Activated CD8-positive, alpha-beta memory T cell treated with anti-CD3 and anti-CD28 coated beads, Interleukin-2, amount 50 U/mL, for 4 hours (primary cell): Measurements from ENCODE around the gene NDRG3.
A peak's percentile ranks its signal among the peaks of the same experiment; 100 is the strongest.
"Not testable (repeated sequence)": the region's sequence is repeated elsewhere in the genome, so short reads cannot be mapped to it uniquely, and the experiment has no call there.

Experiments
- DNase-seq: peaks from one replicate; pipeline ENCODE4 v3.0.0-alpha.2; 2020

The NDRG3 gene

GRCh38 chr20:36686944-36687343 is 58.9 kb downstream of the NDRG3 start:
- DNase-seq: no peak

- DNase-seq: no peak
These were observed 59.4 kb downstream of the NDRG3 start for GRCh38 chr20:36686504-36686903.

- no peak for DNase-seq
These were observed 61.1 kb downstream of the NDRG3 start for GRCh38 chr20:36684747-36685146.

GRCh38 chr20:36682311-36682710 is 63.6 kb downstream of the NDRG3 start:
- no peak for DNase-seq

- no peak for DNase-seq
These were observed 68.5 kb downstream of the NDRG3 start for GRCh38 chr20:36677422-36677771.

- no peak for DNase-seq
These were observed 69.0 kb downstream of the NDRG3 start for GRCh38 chr20:36676701-36677421.

- not testable (repeated sequence) for DNase-seq
These were observed 70.3 kb downstream of the NDRG3 start for GRCh38 chr20:36675545-36675944.

GRCh38 chr20:36672991-36673390 is 72.9 kb downstream of the NDRG3 start:
- no peak for DNase-seq

- no peak for DNase-seq
These were observed 75.1 kb downstream of the NDRG3 start for GRCh38 chr20:36670665-36671357.

- DNase-seq: no peak
These were observed 79.6 kb downstream of the NDRG3 start for GRCh38 chr20:36666181-36666740.

- no peak for DNase-seq
These were observed 82.9 kb downstream of the NDRG3 start for GRCh38 chr20:36663031-36663430.

GRCh38 chr20:36658300-36658699 is 87.6 kb downstream of the NDRG3 start:
- no peak for DNase-seq

- no peak for DNase-seq
These were observed 89.2 kb downstream of the NDRG3 start for GRCh38 chr20:36656733-36657132.

GRCh38 chr20:36655004-36655403 is 90.9 kb downstream of the NDRG3 start:
- no peak for DNase-seq

GRCh38 chr20:36654506-36654905 is 91.4 kb downstream of the NDRG3 start:
- DNase-seq: no peak

- no peak for DNase-seq
These were observed 92.4 kb downstream of the NDRG3 start for GRCh38 chr20:36653456-36653855.

GRCh38 chr20:36647196-36648121 is 98.4 kb downstream of the NDRG3 start:
- DNase-seq: no peak

GRCh38 chr20:36646678-36647077 is 99.2 kb downstream of the NDRG3 start:
- no peak for DNase-seq

- DNase-seq: peak; percentile 69
These were observed 99.9 kb downstream of the NDRG3 start, which contains the start of gene SLA2 for GRCh38 chr20:36645998-36646397. Gene SLA2, minus strand, starts transcription at chr20:36646196. Its CDS starts 4,861 bp downstream, at chr20:36641335.

- no peak for DNase-seq
These were observed 100.5 kb downstream of the NDRG3 start for GRCh38 chr20:36645353-36645752.

GRCh38 chr20:36644706-36645095 is 101.2 kb downstream of the NDRG3 start:
- peak; percentile 60 for DNase-seq

- DNase-seq: peak; percentile 63
These were observed 101.7 kb downstream of the NDRG3 start for GRCh38 chr20:36644032-36644705.

- DNase-seq: no peak
These were observed 103.8 kb downstream of the NDRG3 start for GRCh38 chr20:36642136-36642535.
